Skin of body (tissue), 2 donors: Measurements from ENCODE around the gene CORO2B. TPM values are rescaled to one million over a fixed set of nuclear protein-coding genes. Genes with fewer than 3 reads are reported as not detected.

Experiments
- DNase-seq: peaks from one replicate; lab custom pipeline; 2025; lab: John Stamatoyannopoulos, UW
- total RNA-seq: library from RNA; depleted of rRNA; stranded (reverse); fragments of >200 nt; gene quantifications from one replicate; pipeline ENCODE4 v1.2.3, GENCODE V29; 2014

Gene CORO2B
- total RNA-seq, 1 donor from 2014 or later, result 2.4 TPM

GRCh38 chr15:68768321-68768720, 189.5 kb downstream of the CORO2B start:
- no peak for DNase-seq

GRCh38 chr15:68769702-68770101, 190.9 kb downstream of the CORO2B start:
- no peak for DNase-seq

DNA sequence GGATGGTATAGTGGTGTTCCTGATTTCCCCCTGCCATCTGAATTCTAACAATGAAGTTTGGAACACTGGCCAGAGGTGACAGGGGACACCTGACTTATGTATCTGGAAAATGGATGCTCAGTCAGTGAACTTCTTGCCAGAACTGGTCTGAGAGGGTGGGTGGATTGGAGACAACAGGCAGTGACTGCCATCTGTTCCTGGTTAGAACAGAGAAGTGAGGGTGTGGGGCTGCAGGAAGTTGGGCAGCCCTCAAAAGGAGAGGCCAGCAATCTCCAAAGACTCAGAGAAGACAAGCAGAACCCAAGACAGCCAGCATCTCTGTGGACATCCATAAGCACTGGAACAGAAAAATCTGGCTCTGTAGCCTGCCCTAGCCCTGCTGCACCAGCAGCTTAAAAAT, 191.4 kb downstream of the CORO2B start:
- no peak for DNase-seq

DNA sequence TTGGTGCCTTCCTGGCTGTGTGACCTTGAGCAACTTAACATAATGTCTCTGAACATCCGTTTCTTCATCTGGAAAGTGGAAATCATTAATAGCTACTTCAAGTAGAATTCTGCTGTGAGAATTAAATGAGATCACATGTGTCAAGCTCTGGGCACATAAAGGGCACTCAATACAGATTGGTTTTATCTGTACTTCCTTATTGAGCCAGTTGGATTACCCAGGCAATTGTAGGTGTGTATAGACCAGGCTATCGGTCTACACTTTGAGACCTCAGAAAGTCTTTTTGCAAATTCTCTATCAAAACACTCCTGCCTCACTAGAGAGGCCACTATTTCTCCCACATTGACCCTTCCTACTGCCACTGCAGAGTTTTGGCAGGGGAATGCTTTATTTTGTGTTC, 194.2 kb downstream of the CORO2B start:
- no peak for DNase-seq

DNA sequence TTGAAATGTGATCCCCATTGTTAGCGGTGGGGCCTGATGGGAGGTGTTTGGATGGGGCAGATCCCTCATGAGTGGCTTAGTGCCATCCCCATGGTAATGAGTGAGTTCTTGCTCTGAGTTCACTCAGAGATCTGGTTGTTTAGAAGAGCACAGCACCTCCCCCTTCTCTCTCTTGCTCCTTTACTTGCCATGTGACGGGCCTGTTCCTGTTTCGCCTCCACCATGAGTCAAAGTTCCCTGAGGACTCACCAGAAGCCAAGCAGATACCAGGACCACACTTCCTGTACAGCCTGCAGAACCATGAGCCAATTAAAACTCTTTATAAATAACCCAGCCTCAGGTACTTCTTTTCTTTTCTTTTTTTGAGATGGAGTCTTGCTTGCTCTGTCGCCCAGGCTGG, 195.3 kb downstream of the CORO2B start:
- DNase-seq, result no peak

DNA sequence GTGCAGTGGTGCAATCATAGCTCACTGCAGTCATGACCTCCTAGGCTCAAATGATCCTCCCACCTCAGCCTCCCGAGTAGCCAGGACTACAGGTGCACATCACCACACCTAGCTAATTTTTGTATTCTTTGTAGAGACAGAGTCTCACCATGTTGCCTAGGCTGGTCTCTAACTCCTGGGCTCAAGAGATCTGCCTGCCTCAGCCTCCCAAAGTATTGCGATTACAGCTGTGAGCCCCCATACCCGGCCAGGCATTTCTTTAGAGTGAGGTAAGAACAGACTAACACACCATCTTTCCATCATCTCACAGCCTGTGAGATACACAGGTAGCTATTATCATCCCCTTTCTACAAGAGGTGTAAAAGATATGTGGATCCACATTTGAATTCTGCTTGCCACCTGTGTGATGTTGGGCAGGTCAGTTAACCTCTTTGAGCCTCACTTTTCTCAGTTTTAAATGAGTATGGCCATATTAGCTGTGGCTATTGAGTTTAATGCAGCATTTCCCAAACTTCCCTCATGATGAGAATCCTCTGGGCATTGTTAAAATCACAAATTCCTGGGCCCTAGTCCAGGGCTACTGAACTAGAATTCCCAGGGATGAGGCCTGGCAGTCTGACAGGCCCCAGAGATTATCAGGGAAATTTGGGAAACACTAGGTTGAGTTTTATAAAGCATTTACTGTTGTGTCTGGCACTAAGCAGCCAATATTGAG, 195.9 kb downstream of the CORO2B start:
- DNase-seq, result no peak

DNA sequence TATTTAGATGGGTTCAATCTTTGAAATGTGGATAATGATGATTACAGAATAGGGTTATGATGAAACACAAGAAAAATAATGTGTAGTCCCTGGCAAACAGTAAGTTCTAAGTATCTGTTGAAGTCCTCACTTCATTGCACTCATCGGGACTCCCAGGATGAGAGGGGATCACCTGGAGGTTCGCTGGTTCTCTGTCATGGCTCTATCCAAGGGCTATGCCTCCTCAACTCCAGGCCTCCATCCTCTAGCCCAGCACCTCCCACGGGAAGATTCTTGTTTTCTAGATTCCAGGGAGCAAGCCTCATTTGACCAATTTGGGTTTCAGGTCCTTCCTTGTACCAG, 196.4 kb downstream of the CORO2B start:
- DNase-seq, result no peak

DNA sequence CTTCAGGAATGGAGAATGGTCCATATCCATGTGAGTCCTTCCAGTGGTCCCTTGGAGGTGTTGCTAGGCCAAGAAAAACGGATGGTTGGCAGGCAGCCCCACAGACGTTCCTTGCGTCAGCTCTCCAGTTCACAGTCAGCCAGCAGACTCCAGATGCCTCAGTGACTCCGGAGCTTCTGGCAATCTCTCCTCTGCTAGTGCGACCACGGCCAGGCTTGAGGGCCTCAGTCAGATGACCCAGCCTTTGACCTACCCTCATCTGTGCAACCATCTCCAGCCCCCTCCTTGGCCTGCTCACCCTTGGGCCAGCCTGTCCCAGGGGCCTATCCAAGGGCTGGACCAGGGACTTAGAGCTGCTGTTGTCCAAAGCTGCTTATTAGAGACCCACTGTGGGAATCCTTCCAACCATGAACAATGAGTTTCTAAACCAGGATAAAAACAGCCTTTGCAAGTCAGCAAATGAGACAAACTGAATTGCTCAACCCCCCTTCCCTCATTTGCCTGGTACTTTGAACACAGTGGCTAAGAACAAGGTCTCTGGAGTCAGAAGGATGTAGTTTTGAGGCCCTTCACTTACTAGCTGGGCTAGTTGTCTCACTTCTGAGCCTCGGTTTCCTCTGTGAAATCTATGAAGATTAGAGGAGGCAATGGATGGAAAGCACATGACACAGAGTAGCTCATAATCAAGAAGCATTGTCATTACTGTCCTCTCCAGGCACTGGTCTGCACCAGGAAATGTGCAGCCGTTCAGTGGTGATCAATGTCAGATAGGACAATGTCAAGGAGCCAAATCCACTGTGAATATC, 197.1 kb downstream of the CORO2B start:
- peak; percentile 40 for DNase-seq

DNA sequence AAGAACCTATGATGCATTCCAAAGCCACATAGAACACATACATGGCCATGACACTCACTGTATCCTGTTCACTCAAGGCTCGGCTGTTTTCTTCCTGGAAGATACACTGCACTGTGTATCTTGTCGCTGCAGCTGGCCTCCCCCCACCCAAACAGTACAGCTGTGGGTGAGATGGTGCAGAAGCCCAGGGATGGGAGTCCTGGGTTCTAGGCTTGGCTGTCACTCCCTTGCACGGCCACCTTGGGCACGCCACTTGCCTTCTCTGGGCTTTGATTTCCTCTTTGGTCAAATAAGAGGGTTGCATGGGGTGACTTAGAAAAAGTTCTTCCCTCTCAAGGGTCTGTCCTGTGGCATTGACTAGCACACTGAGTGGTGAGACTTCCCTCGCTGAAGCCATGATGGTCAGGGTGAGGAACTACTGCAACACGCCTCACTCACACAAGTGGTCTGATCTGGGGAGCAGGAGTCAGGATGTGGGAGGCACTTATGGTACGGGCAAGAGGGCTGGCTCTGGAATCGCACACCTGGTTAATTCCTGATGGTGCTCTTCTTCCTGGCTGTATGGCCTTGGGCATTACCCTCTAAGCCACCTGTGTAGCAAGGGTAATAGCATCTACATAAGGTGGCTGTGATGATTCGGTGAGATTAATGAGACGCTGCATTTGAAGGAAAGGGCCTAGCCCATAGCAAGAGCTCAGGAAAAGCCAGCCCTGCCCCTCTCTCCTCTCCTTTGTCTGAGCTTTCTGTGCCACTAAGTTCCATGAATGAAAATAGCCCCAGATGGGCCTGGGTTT, 197.9 kb downstream of the CORO2B start:
- DNase-seq, result no peak

Other genes with a start within 250 kb of the CORO2B start
- gene ITGA11, start 146.8 kb upstream of the CORO2B start, total RNA-seq, result 5.7 TPM
- gene ANP32A, start 241.9 kb downstream of the CORO2B start, total RNA-seq, result 98.5 TPM